OCI-M2 (cell line): ENCODE results near the gene ASTN2.
"Not testable (repeated sequence)": the region's sequence is repeated elsewhere in the genome, so short reads cannot be mapped to it uniquely, and the experiment has no call there.

Source experiments
- DNase-seq: peaks from one replicate; lab custom pipeline; 2025; ENCODE audit not compliant: unreplicated experiment; lab: John Stamatoyannopoulos, UW

ASTN2 gene

GRCh38 chr9:116837018-116837989 is 577.6 kb downstream of the ASTN2 start:
- DNase-seq, result no peak

- not testable (repeated sequence) for DNase-seq
Measured at GRCh38 chr9:116830321-116830720, 584.5 kb downstream of the ASTN2 start.

- DNase-seq, result no peak
Measured at GRCh38 chr9:116821633-116822229, 593.1 kb downstream of the ASTN2 start.

GRCh38 chr9:116819116-116819515 is 595.7 kb downstream of the ASTN2 start:
- no peak for DNase-seq

GRCh38 chr9:116817762-116818161 is 597.1 kb downstream of the ASTN2 start:
- DNase-seq, result no peak

GRCh38 chr9:116816484-116816883 is 598.4 kb downstream of the ASTN2 start:
- DNase-seq, result no peak

GRCh38 chr9:116815835-116816234 is 599.0 kb downstream of the ASTN2 start:
- DNase-seq, result no peak

- no peak for DNase-seq
Measured at GRCh38 chr9:116813031-116813300, 601.9 kb downstream of the ASTN2 start.

- DNase-seq, result no peak
Measured at GRCh38 chr9:116812231-116813030, 602.4 kb downstream of the ASTN2 start.

- DNase-seq, result no peak
Measured at GRCh38 chr9:116809656-116810055, 605.2 kb downstream of the ASTN2 start.

- DNase-seq, result no peak
Measured at GRCh38 chr9:116806075-116806474, 608.8 kb downstream of the ASTN2 start.

GRCh38 chr9:116800885-116801284 is 614.0 kb downstream of the ASTN2 start:
- DNase-seq, result no peak

GRCh38 chr9:116800074-116800473 is 614.8 kb downstream of the ASTN2 start:
- DNase-seq, result no peak

- DNase-seq, result no peak
Measured at GRCh38 chr9:116798521-116798920, 616.3 kb downstream of the ASTN2 start.

- no peak for DNase-seq
Measured at GRCh38 chr9:116797276-116797675, 617.6 kb downstream of the ASTN2 start.

GRCh38 chr9:116796669-116797068 is 618.2 kb downstream of the ASTN2 start:
- no peak for DNase-seq

GRCh38 chr9:116795821-116796220 is 619.0 kb downstream of the ASTN2 start:
- DNase-seq, result no peak

GRCh38 chr9:116792271-116792670 is 622.6 kb downstream of the ASTN2 start:
- DNase-seq, result no peak

GRCh38 chr9:116791326-116791725 is 623.5 kb downstream of the ASTN2 start:
- DNase-seq, result no peak

- no peak for DNase-seq
Measured at GRCh38 chr9:116789081-116789480, 625.8 kb downstream of the ASTN2 start.

GRCh38 chr9:116786737-116787136 is 628.1 kb downstream of the ASTN2 start:
- no peak for DNase-seq

- DNase-seq, result no peak
Measured at GRCh38 chr9:116777116-116777515, 637.7 kb downstream of the ASTN2 start.
